DND-41 (cell line): ENCODE measurements around the gene PLXNA3.

Source experiments
- ATAC-seq: fragments of 200-7000 bp; cut with Tn5 transposase; 3 replicates; pipeline ENCODE4 v1.9.1; 2021; ENCODE audit warnings: low read depth; ENCODE audit not compliant: insufficient read depth
- DNase-seq: peaks from one replicate; pipeline ENCODE4 v3.0.0-alpha.2; 2020
- H2AFZ ChIP-seq: 2 replicates; pipeline ENCODE4 v1.6.0; 2012; ENCODE audit warnings: low read depth, low read length
- H3K27ac ChIP-seq: 2 replicates; pipeline ENCODE4 v1.5.1; 2012; ENCODE audit warnings: low read length, inconsistent platforms
- H3K27me3 ChIP-seq: fragments of 200-600 bp; sonication (generic); 2 replicates; pipeline ENCODE4 v1.6.0; 2012; ENCODE audit warnings: low read length, mild to moderate bottlenecking, inconsistent platforms; ENCODE audit not compliant: insufficient read depth, poor library complexity
- H3K36me3 ChIP-seq: 2 replicates; pipeline ENCODE4 v1.5.1; 2012; ENCODE audit warnings: low read length, inconsistent platforms; ENCODE audit not compliant: insufficient read depth
- H3K4me1 ChIP-seq: 2 replicates; pipeline ENCODE4 v1.5.1; 2012; ENCODE audit warnings: mild to moderate bottlenecking, low read length; ENCODE audit not compliant: insufficient read depth
- H3K4me2 ChIP-seq: 2 replicates; pipeline ENCODE4 v1.6.0; 2012; ENCODE audit warnings: mild to moderate bottlenecking, moderate library complexity, low read length, inconsistent platforms; ENCODE audit not compliant: insufficient read depth
- H3K4me3 ChIP-seq, 2 experiments: fragments of 200-600 bp in 1 of 2; shearing (Covaris generic) in 1 of 2; 2 replicates each; pipeline ENCODE4 v1.5.1; 2012 to 2016; ENCODE audit warnings: inconsistent platforms in 2 of 2, low read length in 2 of 2, mild to moderate bottlenecking in 2 of 2, low read depth in 1 of 2, moderate library complexity in 1 of 2
- H3K79me2 ChIP-seq: 2 replicates; pipeline ENCODE4 v1.6.0; 2012; ENCODE audit warnings: low read length, inconsistent platforms; ENCODE audit not compliant: insufficient read depth
- H3K9ac ChIP-seq: 2 replicates; pipeline ENCODE4 v1.6.0; 2012; ENCODE audit warnings: low read depth, mild to moderate bottlenecking, inconsistent platforms, low read length, moderate library complexity
- H3K9me3 ChIP-seq: 2 replicates; pipeline ENCODE4 v1.5.1; 2012; ENCODE audit warnings: low read length, moderate library complexity, mild to moderate bottlenecking, inconsistent platforms; ENCODE audit not compliant: insufficient read depth, severe bottlenecking
- H4K20me1 ChIP-seq: 2 replicates; pipeline ENCODE4 v1.6.0; 2012; ENCODE audit warnings: low read length; ENCODE audit not compliant: insufficient read depth
- CTCF ChIP-seq: IDR thresholded peaks from 2 replicates; pipeline ENCODE4 v1.5.1; 2012; ENCODE audit warnings: borderline replicate concordance, low read length, moderate library complexity, mild to moderate bottlenecking; ENCODE audit not compliant: poor library complexity, severe bottlenecking; ENCODE audit errors: extremely low read depth
- EZH2 ChIP-seq: IDR thresholded peaks from 3 replicates; pipeline ENCODE4 v1.6.1; 2012; ENCODE audit warnings: borderline replicate concordance, low read depth, mild to moderate bottlenecking, moderate library complexity, low read length, inconsistent platforms; ENCODE audit not compliant: severe bottlenecking

The PLXNA3 gene

GRCh38 chrX:154507673-154508383 lies 49.7 kb downstream of the PLXNA3 start:
- TF ChIP-seq EZH2, result no peak
- TF ChIP-seq CTCF, result no peak
- DNase-seq (no peak), ATAC-seq (no peak)
- Histone ChIP-seq H3K36me3 (peaks cover 22% of the 10 kb centered on the region), H3K4me3 (no peak overlapping the region), H2AFZ (no peak overlapping the region), H3K27me3 (no peaks in the 10 kb centered on the region), H3K27ac (no peak overlapping the region), H3K9ac (no peak overlapping the region), H3K9me3 (no peaks in the 10 kb centered on the region), H3K4me1 (peaks cover 4% of the 10 kb centered on the region; the same call in 1 of the 2 replicates), H3K4me2 (no peak overlapping the region), H4K20me1 (no peaks in the 10 kb centered on the region), H3K79me2 (no peaks in the 10 kb centered on the region)

GRCh38 chrX:154508384-154508745 lies 50.3 kb downstream of the PLXNA3 start:
- DNase-seq, result no peak
- Histone ChIP-seq H4K20me1 (no peaks in the 10 kb centered on the region), H3K9ac (no peak overlapping the region), H3K27me3 (no peaks in the 10 kb centered on the region), H3K4me3 (no peak overlapping the region), H3K79me2 (no peaks in the 10 kb centered on the region), H3K36me3 (peaks cover 22% of the 10 kb centered on the region), H3K27ac (no peak overlapping the region), H3K4me1 (peaks cover 4% of the 10 kb centered on the region; the same call in 1 of the 2 replicates), H2AFZ (no peak overlapping the region), H3K9me3 (no peaks in the 10 kb centered on the region), H3K4me2 (no peak overlapping the region)
- ATAC-seq, result no peak
- TF ChIP-seq EZH2 (no peak), CTCF (no peak)

- no peaks in the 10 kb centered on the region for H3K9me3 ChIP-seq
- no peak for DNase-seq
- H2AFZ ChIP-seq, result no peak overlapping the region
- no peak for ATAC-seq
- H3K27ac ChIP-seq, result no peak overlapping the region
- H4K20me1 ChIP-seq, result no peaks in the 10 kb centered on the region
- H3K4me1 ChIP-seq, result peaks cover 4% of the 10 kb centered on the region; the same call in 1 of the 2 replicates
- TF ChIP-seq EZH2, result no peak
- no peak for TF ChIP-seq CTCF
- peaks cover 22% of the 10 kb centered on the region for H3K36me3 ChIP-seq
- no peak overlapping the region for H3K4me3 ChIP-seq
- no peak overlapping the region for H3K4me2 ChIP-seq
- H3K27me3 ChIP-seq, result no peaks in the 10 kb centered on the region
- H3K9ac ChIP-seq, result no peak overlapping the region
- H3K79me2 ChIP-seq, result no peaks in the 10 kb centered on the region
Observed at GRCh38 chrX:154509455-154509854, 51.4 kb downstream of the PLXNA3 start.
